ENCODE measurements around the gene PPP2R5D.

- no peak for TF ChIP-seq CEBPB (IDR thresholded peaks at IDR 0.05)
- no peak for TF ChIP-seq MAX (IDR thresholded peaks at IDR 0.05)
- no peak for TF ChIP-seq TCF12 (IDR thresholded peaks at IDR 0.05; ENCODE audit: low read depth)
- TF ChIP-seq, protein P1, sequence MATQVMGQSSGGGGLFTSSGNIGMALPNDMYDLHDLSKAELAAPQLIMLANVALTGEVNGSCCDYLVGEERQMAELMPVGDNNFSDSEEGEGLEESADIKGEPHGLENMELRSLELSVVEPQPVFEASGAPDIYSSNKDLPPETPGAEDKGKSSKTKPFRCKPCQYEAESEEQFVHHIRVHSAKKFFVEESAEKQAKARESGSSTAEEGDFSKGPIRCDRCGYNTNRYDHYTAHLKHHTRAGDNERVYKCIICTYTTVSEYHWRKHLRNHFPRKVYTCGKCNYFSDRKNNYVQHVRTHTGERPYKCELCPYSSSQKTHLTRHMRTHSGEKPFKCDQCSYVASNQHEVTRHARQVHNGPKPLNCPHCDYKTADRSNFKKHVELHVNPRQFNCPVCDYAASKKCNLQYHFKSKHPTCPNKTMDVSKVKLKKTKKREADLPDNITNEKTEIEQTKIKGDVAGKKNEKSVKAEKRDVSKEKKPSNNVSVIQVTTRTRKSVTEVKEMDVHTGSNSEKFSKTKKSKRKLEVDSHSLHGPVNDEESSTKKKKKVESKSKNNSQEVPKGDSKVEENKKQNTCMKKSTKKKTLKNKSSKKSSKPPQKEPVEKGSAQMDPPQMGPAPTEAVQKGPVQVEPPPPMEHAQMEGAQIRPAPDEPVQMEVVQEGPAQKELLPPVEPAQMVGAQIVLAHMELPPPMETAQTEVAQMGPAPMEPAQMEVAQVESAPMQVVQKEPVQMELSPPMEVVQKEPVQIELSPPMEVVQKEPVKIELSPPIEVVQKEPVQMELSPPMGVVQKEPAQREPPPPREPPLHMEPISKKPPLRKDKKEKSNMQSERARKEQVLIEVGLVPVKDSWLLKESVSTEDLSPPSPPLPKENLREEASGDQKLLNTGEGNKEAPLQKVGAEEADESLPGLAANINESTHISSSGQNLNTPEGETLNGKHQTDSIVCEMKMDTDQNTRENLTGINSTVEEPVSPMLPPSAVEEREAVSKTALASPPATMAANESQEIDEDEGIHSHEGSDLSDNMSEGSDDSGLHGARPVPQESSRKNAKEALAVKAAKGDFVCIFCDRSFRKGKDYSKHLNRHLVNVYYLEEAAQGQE (IDR thresholded peaks at IDR 0.05; ENCODE audit: low read depth) = no peak
- no peak for TF ChIP-seq EP300 (IDR thresholded peaks at IDR 0.05; ENCODE audit: borderline replicate concordance)
Observed at GRCh38 chr6:42996513-42996912, 12.1 kb downstream of the PPP2R5D start.
